ACC112 (cell line): Measurements from ENCODE around the gene CTNNBL1.
"Not testable (repeated sequence)": the region's sequence is repeated elsewhere in the genome, so short reads cannot be mapped to it uniquely, and the experiment has no call there.

Experiments used
- H2AFZ ChIP-seq: fragments of 200-600 bp; sonication (generic); one replicate; pipeline ENCODE4 v1.6.0; 2017; ENCODE audit warnings: antibody characterized with exemption, low read length; ENCODE audit not compliant: unreplicated experiment
- H3K27ac ChIP-seq: fragments of 200-600 bp; sonication (generic); 2 replicates; pipeline ENCODE4 v1.5.1; 2014; ENCODE audit warnings: low read depth, mild to moderate bottlenecking, antibody characterized with exemption, low read length, moderate library complexity
- H3K27me3 ChIP-seq: fragments of 200-600 bp; sonication (generic); 2 replicates; pipeline ENCODE4 v1.6.1; 2014; ENCODE audit warnings: mild to moderate bottlenecking, antibody characterized with exemption, low read length, moderate library complexity, mixed read lengths; ENCODE audit not compliant: insufficient read depth
- H3K36me3 ChIP-seq: fragments of 200-600 bp; sonication (generic); 2 replicates; pipeline ENCODE4 v1.6.1; 2016; ENCODE audit warnings: mild to moderate bottlenecking, antibody characterized with exemption, low read length, moderate library complexity, mixed read lengths; ENCODE audit not compliant: insufficient read depth
- H3K4me1 ChIP-seq: fragments of 200-600 bp; sonication (generic); one replicate; pipeline ENCODE4 v1.6.1; 2016; ENCODE audit warnings: low read length, mixed read lengths; ENCODE audit not compliant: insufficient read depth, unreplicated experiment, control insufficient read depth
- H3K4me3 ChIP-seq: fragments of 200-600 bp; sonication (generic); 2 replicates; pipeline ENCODE4 v1.5.1; 2014; ENCODE audit warnings: mild to moderate bottlenecking, low read depth, low read length
- H3K79me2 ChIP-seq: fragments of 200-600 bp; sonication (generic); one replicate; pipeline ENCODE4 v1.6.0; 2016; ENCODE audit warnings: low read length; ENCODE audit not compliant: control insufficient read depth, unreplicated experiment, insufficient read depth

CTNNBL1 gene

DNA sequence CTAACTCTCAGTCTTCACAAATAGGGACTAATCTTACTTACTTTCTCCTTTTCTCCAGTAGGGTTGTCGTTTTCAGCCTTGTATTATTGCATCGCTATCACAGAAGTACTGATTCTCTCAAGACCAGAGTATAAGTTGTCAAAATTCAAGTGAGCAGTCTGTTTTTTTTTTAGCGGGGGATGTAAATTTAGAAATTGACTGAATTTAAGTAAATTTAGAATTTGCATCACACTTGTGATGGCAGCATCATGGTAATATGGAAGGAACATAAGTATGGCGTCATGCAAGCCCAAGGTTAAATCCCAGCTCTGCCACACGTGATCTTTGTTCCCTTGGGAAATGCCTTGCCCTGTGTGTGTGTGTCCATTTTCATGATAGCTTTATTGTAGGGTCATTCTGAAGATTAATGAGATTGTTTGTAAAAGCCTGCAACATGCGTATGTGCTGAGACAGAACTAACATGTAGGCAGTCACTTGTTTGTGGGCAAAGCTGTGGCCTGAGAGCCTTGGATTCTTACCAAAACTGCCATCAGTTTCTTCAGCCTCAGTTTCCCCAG, 156.3 kb downstream of the CTNNBL1 start:
- H3K27me3 ChIP-seq: no peaks in the 10 kb centered on the region
- no peak overlapping the region for H2AFZ ChIP-seq
- H3K27ac ChIP-seq: no peak overlapping the region
- no peaks in the 10 kb centered on the region for H3K4me1 ChIP-seq
- H3K36me3 ChIP-seq: peaks cover 11% of the 10 kb centered on the region; the same call in 1 of the 2 replicates
- H3K4me3 ChIP-seq: no peak overlapping the region
- no peaks in the 10 kb centered on the region for H3K79me2 ChIP-seq

DNA sequence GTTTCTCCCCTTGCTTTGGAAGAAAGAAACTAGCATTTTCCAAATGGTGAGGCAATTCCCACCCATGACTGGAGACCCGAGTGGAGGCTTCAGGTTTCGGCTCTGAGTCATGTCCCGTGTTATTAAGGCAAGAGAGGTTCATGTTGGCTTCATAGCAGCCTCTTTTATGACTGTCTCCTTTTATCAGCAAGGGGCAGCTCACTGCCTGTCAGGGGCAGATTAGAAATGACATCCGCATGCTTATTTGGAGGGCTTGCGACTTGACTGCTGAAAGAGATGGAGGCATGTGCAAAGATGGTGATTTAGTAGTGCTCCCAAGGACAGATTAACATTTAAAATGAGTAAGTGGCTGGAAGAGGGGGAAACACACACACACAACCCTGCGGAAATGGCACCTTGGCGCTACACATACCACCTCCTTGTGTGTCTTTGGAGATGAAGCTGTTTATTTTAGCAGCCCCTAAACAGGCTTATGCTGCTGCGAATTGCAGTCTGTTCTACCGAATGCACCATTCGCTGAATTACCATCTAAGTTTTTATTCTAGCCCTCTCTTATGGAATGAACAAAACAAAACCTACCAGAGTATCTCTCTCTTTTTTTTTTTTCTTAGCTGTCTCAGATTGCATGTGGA, 157.0 kb downstream of the CTNNBL1 start:
- H3K79me2 ChIP-seq: no peaks in the 10 kb centered on the region
- H3K27ac ChIP-seq: no peak overlapping the region

GRCh38 chr20:37852666-37853065, 158.8 kb downstream of the CTNNBL1 start:
- Histone ChIP-seq H3K36me3 (peaks cover 4% of the 10 kb centered on the region; the same call in 1 of the 2 replicates), H3K27me3 (no peaks in the 10 kb centered on the region), H2AFZ (no peak overlapping the region), H3K4me3 (no peak overlapping the region), H3K4me1 (peaks cover 11% of the 10 kb centered on the region), H3K79me2 (no peaks in the 10 kb centered on the region), H3K27ac (no peak overlapping the region)

More for the DNA sequence above, 157.0 kb downstream of the CTNNBL1 start:
- H2AFZ ChIP-seq: no peak overlapping the region
- H3K36me3 ChIP-seq: peaks cover 11% of the 10 kb centered on the region; the same call in 1 of the 2 replicates
- H3K27me3 ChIP-seq: no peaks in the 10 kb centered on the region
- H3K4me1 ChIP-seq: no peaks in the 10 kb centered on the region
- no peak overlapping the region for H3K4me3 ChIP-seq

- Histone ChIP-seq H3K4me1 (peaks cover 12% of the 10 kb centered on the region), H3K36me3 (peaks cover 3% of the 10 kb centered on the region; the same call in 1 of the 2 replicates), H3K27me3 (no peaks in the 10 kb centered on the region), H2AFZ (no peak overlapping the region), H3K79me2 (no peaks in the 10 kb centered on the region), H3K27ac (no peak overlapping the region), H3K4me3 (no peak overlapping the region)
These were observed 160.1 kb downstream of the CTNNBL1 start for GRCh38 chr20:37853823-37854375.

DNA sequence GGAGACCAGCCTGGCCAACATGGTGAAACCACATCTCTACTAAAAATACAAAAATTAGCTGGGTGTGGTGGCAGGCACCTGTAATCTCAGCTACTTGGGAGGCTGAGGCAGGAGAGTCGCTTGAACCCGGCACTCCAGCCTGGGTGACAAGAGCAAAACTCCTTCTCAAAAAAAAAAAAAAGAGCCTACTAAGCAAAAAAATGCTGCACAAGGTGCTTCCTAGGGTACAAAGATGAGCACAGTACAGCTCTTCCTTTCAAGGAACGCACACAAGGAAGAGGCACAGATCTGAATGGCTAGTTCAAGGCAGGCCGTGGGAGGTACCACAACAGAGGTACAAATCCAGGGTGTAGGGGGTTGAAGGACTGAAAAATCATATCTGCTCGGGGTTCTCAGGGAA, 162.2 kb downstream of the CTNNBL1 start:
- not testable (repeated sequence) for H3K36me3 ChIP-seq, H3K79me2 ChIP-seq, H3K4me3 ChIP-seq, H2AFZ ChIP-seq, H3K27me3 ChIP-seq, H3K27ac ChIP-seq
- H3K4me1 ChIP-seq: peaks cover 12% of the 10 kb centered on the region

DNA sequence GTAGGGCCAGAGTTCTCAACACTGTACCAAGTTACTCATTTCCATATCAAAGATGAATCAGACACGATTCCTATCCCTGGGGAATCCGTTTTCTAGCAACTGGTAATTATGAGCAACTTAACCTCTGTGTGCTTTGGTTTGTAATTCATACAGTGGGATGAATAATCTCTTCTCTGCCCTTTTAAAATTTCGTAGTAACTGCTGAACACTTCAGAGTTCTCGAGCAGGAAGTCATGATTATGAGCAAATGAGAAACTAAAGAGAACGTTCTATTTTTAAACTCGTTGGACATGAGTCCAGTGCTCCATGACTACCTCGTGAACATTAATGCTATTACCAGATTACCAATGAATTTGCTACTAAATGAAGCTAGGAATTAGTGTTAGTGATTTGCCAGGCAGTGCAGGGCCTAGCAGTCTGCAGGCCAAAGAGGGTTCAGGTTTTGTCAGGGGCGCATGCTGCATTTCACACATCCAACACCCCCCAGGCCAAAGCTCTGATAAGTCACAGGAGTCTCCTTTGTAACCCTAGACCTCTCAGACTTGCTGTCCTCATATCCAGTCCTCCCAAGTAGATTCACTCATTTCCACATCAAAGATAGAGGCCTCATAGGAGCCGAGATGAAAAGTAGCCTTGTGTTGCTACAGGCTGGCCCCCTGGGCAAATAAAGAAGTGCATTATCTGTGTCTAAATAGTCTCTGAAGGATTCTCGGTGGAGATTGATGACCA, 163.3 kb downstream of the CTNNBL1 start:
- peak overlapping the region; percentile 55 for H3K27ac ChIP-seq
- H2AFZ ChIP-seq: no peak overlapping the region
- H3K36me3 ChIP-seq: peaks cover 8% of the 10 kb centered on the region; the same call in 1 of the 2 replicates
- H3K27me3 ChIP-seq: no peaks in the 10 kb centered on the region
- peaks cover 12% of the 10 kb centered on the region for H3K4me1 ChIP-seq
- no peaks in the 10 kb centered on the region for H3K79me2 ChIP-seq
- H3K4me3 ChIP-seq: no peak overlapping the region

DNA sequence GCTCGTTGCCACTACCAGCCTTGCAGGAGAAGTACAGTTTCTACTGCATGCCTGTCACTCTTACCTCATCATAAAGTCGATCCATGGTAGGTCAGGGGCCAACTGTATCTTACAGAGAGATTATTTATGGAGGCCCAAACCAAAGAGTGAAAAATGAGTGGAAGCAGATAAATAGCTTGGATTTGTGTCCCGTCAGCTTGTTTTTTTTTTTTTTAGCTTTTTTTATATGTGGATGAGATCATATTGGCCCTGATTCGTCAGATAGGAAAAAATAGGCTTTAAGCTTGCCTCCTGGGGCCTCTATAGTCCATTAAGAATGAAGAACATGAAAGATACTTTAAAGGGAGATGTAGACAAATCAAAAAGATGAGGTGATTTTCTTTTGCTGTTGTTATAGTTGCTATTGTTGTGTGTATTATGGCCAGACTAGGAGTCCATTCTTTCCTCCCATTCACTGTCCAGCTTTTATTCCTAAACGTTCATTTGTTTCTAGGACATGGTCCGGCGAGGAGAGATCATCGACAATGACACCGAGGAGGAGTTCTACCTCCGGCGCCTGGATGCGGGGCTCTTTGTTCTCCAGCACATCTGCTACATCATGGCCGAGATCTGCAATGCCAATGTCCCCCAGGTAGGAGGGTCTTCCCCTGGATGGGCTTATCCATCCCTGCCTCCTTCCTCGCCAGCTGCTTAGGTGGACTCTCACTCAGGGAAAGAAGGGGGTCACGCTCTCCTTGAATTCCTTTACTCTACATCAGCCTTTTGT, 165.8 kb downstream of the CTNNBL1 start:
- Histone ChIP-seq H3K27me3 (no peaks in the 10 kb centered on the region), H3K36me3 (peaks cover 8% of the 10 kb centered on the region; the same call in 1 of the 2 replicates), H3K27ac (no peak overlapping the region), H3K4me1 (peaks cover 12% of the 10 kb centered on the region), H2AFZ (no peak overlapping the region), H3K79me2 (no peaks in the 10 kb centered on the region), H3K4me3 (no peak overlapping the region)

GRCh38 chr20:37863289-37863688, 169.5 kb downstream of the CTNNBL1 start:
- H3K27ac ChIP-seq: no peak overlapping the region
- no peaks in the 10 kb centered on the region for H3K4me1 ChIP-seq
- no peak overlapping the region for H2AFZ ChIP-seq
- H3K79me2 ChIP-seq: no peaks in the 10 kb centered on the region
- H3K4me3 ChIP-seq: no peak overlapping the region
- H3K36me3 ChIP-seq: peaks cover 8% of the 10 kb centered on the region; the same call in 1 of the 2 replicates
- no peaks in the 10 kb centered on the region for H3K27me3 ChIP-seq

DNA sequence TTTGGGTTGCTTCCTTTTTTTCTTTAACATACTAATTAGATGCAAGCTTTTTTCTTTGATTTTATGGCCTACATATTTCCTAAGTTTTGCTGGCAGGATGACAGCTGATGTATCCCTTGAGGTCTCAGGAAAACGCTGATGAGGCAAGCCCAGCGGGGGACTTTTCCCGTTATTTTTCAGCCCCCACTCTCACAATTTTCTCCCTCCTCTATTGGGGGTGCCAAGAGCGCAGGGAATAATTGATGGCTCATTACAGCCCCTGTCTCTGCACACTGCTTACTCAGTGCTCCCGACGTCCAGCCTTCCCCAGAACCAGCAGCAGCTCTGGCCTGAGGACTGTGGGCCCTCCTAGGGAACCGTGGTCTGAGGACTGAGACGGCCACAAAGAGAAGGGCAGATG, 170.5 kb downstream of the CTNNBL1 start:
- H3K4me1 ChIP-seq: no peaks in the 10 kb centered on the region
- no peak overlapping the region for H3K4me3 ChIP-seq
- H3K36me3 ChIP-seq: peaks cover 8% of the 10 kb centered on the region; the same call in 1 of the 2 replicates
- H3K79me2 ChIP-seq: no peaks in the 10 kb centered on the region
- H2AFZ ChIP-seq: no peak overlapping the region
- no peaks in the 10 kb centered on the region for H3K27me3 ChIP-seq
- H3K27ac ChIP-seq: no peak overlapping the region

DNA sequence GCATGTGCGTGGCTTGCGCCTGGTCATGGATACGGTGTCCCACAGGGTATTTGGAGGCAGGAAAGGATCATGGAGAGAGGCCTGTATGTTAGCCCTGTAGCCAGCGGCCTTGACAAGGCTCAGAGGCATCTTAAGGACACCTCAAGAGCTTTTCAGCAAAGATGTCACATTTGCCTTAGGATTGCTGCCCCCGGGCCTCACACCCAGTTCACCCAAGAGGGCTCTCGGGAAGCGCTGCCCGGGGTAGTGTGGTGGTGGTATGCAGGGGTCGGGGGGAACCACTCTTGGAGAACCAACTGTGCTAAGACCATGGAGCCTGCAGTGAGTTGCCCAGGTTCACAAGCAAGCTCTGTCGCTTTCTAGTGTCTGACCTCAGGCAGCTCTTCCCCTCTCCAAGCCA, 172.2 kb downstream of the CTNNBL1 start:
- H2AFZ ChIP-seq: no peak overlapping the region
- no peaks in the 10 kb centered on the region for H3K4me1 ChIP-seq
- H3K4me3 ChIP-seq: no peak overlapping the region
- no peaks in the 10 kb centered on the region for H3K79me2 ChIP-seq
- H3K27me3 ChIP-seq: no peaks in the 10 kb centered on the region
- no peaks in the 10 kb centered on the region for H3K36me3 ChIP-seq
- no peak overlapping the region for H3K27ac ChIP-seq
